Measurements from ENCODE around the gene ATXN7L1. TPM values are rescaled to one million over a fixed set of nuclear protein-coding genes. Genes with fewer than 3 reads are reported as not detected.

The ATXN7L1 gene
- total and polyA plus RNA-seq, 8 donors, result 13.0 to 15.5 (median 13.8) TPM

- no peak overlapping the region for H3K4me3 ChIP-seq
- H3K27ac ChIP-seq, result no peak overlapping the region
- peaks cover 0 to 17% of the 10 kb centered on the region in 2 donors for H3K27me3 ChIP-seq
- peaks cover 5 to 9% of the 10 kb centered on the region in 2 donors for H3K4me1 ChIP-seq
- ATAC-seq, result no peak
- no peaks in the 10 kb centered on the region for H3K36me3 ChIP-seq
- intact Hi-C loops (cut with DNase I), result no loop called here
- no peak for DNase-seq
- H3K9me3 ChIP-seq, result no peaks in the 10 kb centered on the region
- TF ChIP-seq CTCF (IDR thresholded peaks at IDR 0.05), result no peak
These were observed 5.0 kb upstream of the ATXN7L1 start for GRCh38 chr7:105881439-105881838.

GRCh38 chr7:105880571-105881330 lies 4.4 kb upstream of the ATXN7L1 start:
- DNase-seq, result no peak
- no peaks in the 10 kb centered on the region for H3K36me3 ChIP-seq
- H3K9me3 ChIP-seq, result no peaks in the 10 kb centered on the region
- peaks cover 5 to 12% of the 10 kb centered on the region in 2 donors for H3K4me1 ChIP-seq
- H3K4me3 ChIP-seq, result no peak overlapping the region
- no peak overlapping the region for H3K27ac ChIP-seq
- no peak for ATAC-seq
- no peak for TF ChIP-seq CTCF (IDR thresholded peaks at IDR 0.05)
- intact Hi-C loops (cut with DNase I), result no loop called here
- H3K27me3 ChIP-seq, result peaks cover 0 to 17% of the 10 kb centered on the region in 2 donors

GRCh38 chr7:105879782-105880181 lies 3.4 kb upstream of the ATXN7L1 start:
- no peak for DNase-seq

GRCh38 chr7:105878746-105879605 lies 2.6 kb upstream of the ATXN7L1 start:
- peaks cover 0 to 17% of the 10 kb centered on the region in 2 donors for H3K27me3 ChIP-seq
- no peak for TF ChIP-seq CTCF (IDR thresholded peaks at IDR 0.05)
- H3K4me3 ChIP-seq, result no peak overlapping the region
- ATAC-seq (no peak), DNase-seq (no peak)
- intact Hi-C loops (cut with DNase I), result no loop called here
- no peaks in the 10 kb centered on the region for H3K36me3 ChIP-seq
- H3K4me1 ChIP-seq, result peaks cover 5 to 23% of the 10 kb centered on the region in 2 donors
- no peaks in the 10 kb centered on the region for H3K9me3 ChIP-seq
- H3K27ac ChIP-seq, result no peak overlapping the region

More at GRCh38 chr7:105879782-105880181, 3.4 kb upstream of the ATXN7L1 start:
- peaks cover 5 to 22% of the 10 kb centered on the region in 2 donors for H3K4me1 ChIP-seq
- ATAC-seq, result no peak
- no peaks in the 10 kb centered on the region for H3K36me3 ChIP-seq
- H3K9me3 ChIP-seq, result no peaks in the 10 kb centered on the region
- H3K4me3 ChIP-seq, result no peak overlapping the region
- H3K27me3 ChIP-seq, result peaks cover 0 to 17% of the 10 kb centered on the region in 2 donors
- intact Hi-C loops (cut with DNase I), result no loop called here
- no peak for TF ChIP-seq CTCF (IDR thresholded peaks at IDR 0.05)
- H3K27ac ChIP-seq, result no peak overlapping the region

- Histone ChIP-seq H3K4me3 (peak overlapping the region in 1 of 2 donors; percentile 66), H3K9me3 (no peaks in the 10 kb centered on the region), H3K27ac (no peak overlapping the region), H3K4me1 (peaks cover 5 to 23% of the 10 kb centered on the region in 2 donors), H3K36me3 (no peaks in the 10 kb centered on the region), H3K27me3 (peaks cover 0 to 17% of the 10 kb centered on the region in 2 donors)
- no peak for ATAC-seq
- intact Hi-C loops (cut with DNase I), result no loop called here
- no peak for DNase-seq
- TF ChIP-seq CTCF (IDR thresholded peaks at IDR 0.05), result no peak
These were observed 1.3 kb upstream of the ATXN7L1 start for GRCh38 chr7:105877736-105878135.

Measured in left lung (tissue), 10 donors.